ENCODE data around the gene LCP2.

DNA sequence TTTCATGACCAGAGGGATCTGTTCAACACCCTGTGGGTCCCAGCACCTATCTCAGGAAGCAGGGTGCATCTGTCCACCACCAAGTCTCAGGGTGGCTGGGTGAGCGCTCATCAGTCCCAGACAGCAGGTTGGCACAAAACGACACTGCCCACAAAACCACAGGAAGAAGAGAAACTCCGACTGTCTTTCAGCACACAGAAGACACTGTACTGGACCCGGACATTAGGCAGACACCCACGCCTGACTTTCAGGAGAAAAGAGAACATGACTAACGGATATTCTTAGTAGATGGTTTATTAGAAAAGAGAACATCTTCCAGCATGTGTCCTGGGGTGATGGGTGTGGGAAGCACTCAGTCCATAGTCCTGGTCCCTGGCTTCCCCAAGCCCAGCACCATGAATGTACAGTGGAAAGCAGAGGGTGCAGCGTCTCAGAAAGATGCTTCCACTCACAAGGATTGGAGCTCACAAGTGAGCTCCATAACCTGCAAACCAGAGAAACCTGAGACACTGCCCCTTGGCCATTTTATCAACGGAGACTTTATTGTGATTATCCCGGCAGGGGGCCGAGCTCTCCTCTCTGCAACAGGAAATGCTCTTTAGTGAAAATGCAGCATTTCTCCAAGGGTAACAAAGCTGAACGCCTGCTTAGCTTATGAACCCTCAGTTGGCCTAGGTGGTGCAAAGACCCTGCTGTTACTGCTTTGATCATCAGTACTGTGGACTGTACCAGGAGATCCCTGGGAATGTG lies 35.8 kb upstream of the LCP2 start:
- TF ChIP-seq, protein P1, sequence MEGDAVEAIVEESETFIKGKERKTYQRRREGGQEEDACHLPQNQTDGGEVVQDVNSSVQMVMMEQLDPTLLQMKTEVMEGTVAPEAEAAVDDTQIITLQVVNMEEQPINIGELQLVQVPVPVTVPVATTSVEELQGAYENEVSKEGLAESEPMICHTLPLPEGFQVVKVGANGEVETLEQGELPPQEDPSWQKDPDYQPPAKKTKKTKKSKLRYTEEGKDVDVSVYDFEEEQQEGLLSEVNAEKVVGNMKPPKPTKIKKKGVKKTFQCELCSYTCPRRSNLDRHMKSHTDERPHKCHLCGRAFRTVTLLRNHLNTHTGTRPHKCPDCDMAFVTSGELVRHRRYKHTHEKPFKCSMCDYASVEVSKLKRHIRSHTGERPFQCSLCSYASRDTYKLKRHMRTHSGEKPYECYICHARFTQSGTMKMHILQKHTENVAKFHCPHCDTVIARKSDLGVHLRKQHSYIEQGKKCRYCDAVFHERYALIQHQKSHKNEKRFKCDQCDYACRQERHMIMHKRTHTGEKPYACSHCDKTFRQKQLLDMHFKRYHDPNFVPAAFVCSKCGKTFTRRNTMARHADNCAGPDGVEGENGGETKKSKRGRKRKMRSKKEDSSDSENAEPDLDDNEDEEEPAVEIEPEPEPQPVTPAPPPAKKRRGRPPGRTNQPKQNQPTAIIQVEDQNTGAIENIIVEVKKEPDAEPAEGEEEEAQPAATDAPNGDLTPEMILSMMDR (conservative IDR thresholded peaks at IDR 0.05; ENCODE audit: low read depth, low read length) = no peak
- no peak for TF ChIP-seq CEBPB (IDR thresholded peaks at IDR 0.05; ENCODE audit: low read depth, low read length)
